ENCODE results near the gene GXYLT2. TPM values are rescaled to one million over a fixed set of nuclear protein-coding genes. Genes with fewer than 3 reads are reported as not detected.

Gene GXYLT2
- total and polyA plus RNA-seq, 2 of the 13 experiments (the other 11 are each of a cell fraction or from before 2014, with no cell fraction given): 4.3 to 6.9 TPM

- TF ChIP-seq ZBTB34 (CRISPR knock-in tag; IDR thresholded peaks at IDR 0.05): no peak
- no peak for TF ChIP-seq ZNF296 (CRISPR knock-in tag; conservative IDR thresholded peaks at IDR 0.05)
- TF ChIP-seq, protein P1, sequence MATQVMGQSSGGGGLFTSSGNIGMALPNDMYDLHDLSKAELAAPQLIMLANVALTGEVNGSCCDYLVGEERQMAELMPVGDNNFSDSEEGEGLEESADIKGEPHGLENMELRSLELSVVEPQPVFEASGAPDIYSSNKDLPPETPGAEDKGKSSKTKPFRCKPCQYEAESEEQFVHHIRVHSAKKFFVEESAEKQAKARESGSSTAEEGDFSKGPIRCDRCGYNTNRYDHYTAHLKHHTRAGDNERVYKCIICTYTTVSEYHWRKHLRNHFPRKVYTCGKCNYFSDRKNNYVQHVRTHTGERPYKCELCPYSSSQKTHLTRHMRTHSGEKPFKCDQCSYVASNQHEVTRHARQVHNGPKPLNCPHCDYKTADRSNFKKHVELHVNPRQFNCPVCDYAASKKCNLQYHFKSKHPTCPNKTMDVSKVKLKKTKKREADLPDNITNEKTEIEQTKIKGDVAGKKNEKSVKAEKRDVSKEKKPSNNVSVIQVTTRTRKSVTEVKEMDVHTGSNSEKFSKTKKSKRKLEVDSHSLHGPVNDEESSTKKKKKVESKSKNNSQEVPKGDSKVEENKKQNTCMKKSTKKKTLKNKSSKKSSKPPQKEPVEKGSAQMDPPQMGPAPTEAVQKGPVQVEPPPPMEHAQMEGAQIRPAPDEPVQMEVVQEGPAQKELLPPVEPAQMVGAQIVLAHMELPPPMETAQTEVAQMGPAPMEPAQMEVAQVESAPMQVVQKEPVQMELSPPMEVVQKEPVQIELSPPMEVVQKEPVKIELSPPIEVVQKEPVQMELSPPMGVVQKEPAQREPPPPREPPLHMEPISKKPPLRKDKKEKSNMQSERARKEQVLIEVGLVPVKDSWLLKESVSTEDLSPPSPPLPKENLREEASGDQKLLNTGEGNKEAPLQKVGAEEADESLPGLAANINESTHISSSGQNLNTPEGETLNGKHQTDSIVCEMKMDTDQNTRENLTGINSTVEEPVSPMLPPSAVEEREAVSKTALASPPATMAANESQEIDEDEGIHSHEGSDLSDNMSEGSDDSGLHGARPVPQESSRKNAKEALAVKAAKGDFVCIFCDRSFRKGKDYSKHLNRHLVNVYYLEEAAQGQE (IDR thresholded peaks at IDR 0.05; ENCODE audit: borderline replicate concordance in 1 of 2, low read depth in 1 of 2, low read length in 2 of 2): no peak
- TF ChIP-seq ZNF740 (CRISPR knock-in tag; IDR thresholded peaks at IDR 0.05): no peak
- no peak for TF ChIP-seq UBTF (CRISPR knock-in tag; IDR thresholded peaks at IDR 0.05)
- TF ChIP-seq CEBPG (CRISPR knock-in tag; IDR thresholded peaks at IDR 0.05): peak; percentile 70
- TF ChIP-seq STAT6 (CRISPR knock-in tag; IDR thresholded peaks at IDR 0.05; ENCODE audit: borderline replicate concordance): no peak
- no peak for TF ChIP-seq RFX1 (IDR thresholded peaks at IDR 0.05)
- TF ChIP-seq ZNF547 (CRISPR knock-in tag; IDR thresholded peaks at IDR 0.05): 0 out of 2 replicates have a peak, but pooled peaks have one; percentile 35
- no peak for TF ChIP-seq TCF12 (IDR thresholded peaks at IDR 0.05)
- TF ChIP-seq TCF12 (CRISPR knock-in tag; IDR thresholded peaks at IDR 0.05): no peak
- TF ChIP-seq, protein P2, sequence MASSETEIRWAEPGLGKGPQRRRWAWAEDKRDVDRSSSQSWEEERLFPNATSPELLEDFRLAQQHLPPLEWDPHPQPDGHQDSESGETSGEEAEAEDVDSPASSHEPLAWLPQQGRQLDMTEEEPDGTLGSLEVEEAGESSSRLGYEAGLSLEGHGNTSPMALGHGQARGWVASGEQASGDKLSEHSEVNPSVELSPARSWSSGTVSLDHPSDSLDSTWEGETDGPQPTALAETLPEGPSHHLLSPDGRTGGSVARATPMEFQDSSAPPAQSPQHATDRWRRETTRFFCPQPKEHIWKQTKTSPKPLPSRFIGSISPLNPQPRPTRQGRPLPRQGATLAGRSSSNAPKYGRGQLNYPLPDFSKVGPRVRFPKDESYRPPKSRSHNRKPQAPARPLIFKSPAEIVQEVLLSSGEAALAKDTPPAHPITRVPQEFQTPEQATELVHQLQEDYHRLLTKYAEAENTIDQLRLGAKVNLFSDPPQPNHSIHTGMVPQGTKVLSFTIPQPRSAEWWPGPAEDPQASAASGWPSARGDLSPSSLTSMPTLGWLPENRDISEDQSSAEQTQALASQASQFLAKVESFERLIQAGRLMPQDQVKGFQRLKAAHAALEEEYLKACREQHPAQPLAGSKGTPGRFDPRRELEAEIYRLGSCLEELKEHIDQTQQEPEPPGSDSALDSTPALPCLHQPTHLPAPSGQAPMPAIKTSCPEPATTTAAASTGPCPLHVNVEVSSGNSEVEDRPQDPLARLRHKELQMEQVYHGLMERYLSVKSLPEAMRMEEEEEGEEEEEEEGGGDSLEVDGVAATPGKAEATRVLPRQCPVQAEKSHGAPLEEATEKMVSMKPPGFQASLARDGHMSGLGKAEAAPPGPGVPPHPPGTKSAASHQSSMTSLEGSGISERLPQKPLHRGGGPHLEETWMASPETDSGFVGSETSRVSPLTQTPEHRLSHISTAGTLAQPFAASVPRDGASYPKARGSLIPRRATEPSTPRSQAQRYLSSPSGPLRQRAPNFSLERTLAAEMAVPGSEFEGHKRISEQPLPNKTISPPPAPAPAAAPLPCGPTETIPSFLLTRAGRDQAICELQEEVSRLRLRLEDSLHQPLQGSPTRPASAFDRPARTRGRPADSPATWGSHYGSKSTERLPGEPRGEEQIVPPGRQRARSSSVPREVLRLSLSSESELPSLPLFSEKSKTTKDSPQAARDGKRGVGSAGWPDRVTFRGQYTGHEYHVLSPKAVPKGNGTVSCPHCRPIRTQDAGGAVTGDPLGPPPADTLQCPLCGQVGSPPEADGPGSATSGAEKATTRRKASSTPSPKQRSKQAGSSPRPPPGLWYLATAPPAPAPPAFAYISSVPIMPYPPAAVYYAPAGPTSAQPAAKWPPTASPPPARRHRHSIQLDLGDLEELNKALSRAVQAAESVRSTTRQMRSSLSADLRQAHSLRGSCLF (CRISPR knock-in tag; IDR thresholded peaks at IDR 0.05; ENCODE audit: borderline replicate concordance): no peak
Measured at GRCh38 chr3:72890166-72890925, 2.5 kb downstream of the GXYLT2 start (continued).

All from HepG2 (cell line).